CD4-positive, alpha-beta memory T cell (primary cell): ENCODE results near the gene ZNF138. TPM values are rescaled to one million over a fixed set of nuclear protein-coding genes. Genes with fewer than 3 reads are reported as not detected.

ENCODE experiments used
- CTCF ChIA-PET: fragments of 350-600 bp; sonication (Branson Sonifier 250); formaldehyde crosslinking; loops from one replicate; lab custom pipeline; 2021; ENCODE audit warnings: inconsistent platforms; ENCODE audit not compliant: partially characterized antibody; lab: Charles Lee
- POLR2A ChIA-PET: fragments of 350-600 bp; sonication (Branson Sonifier 250); formaldehyde crosslinking; loops from one replicate; lab custom pipeline; 2021; ENCODE audit not compliant: partially characterized antibody; lab: Charles Lee
- DNase-seq, 5 donors: peaks; one replicate each; pipeline versions ENCODE4 v3.0.0 to v3.0.0-alpha.2; 2020 to 2022; ENCODE audit warnings: mixed read lengths in 1 of 5
- H3K27ac ChIP-seq: one replicate; pipeline ENCODE4 v1.7.0; 2013; ENCODE audit warnings: low read depth, low read length
- H3K27me3 ChIP-seq: 2 replicates; pipeline ENCODE4 v1.7.0; 2013; ENCODE audit warnings: mild to moderate bottlenecking, low read length, moderate library complexity; ENCODE audit not compliant: insufficient read depth
- H3K36me3 ChIP-seq: 2 replicates; pipeline ENCODE4 v1.7.0; 2013; ENCODE audit warnings: mild to moderate bottlenecking, low read length, moderate library complexity; ENCODE audit not compliant: insufficient read depth
- H3K4me1 ChIP-seq: 2 replicates; pipeline ENCODE4 v1.7.0; 2013; ENCODE audit warnings: mild to moderate bottlenecking, low read length, moderate library complexity; ENCODE audit not compliant: insufficient read depth
- H3K4me3 ChIP-seq, 2 donors: one replicate each; pipeline ENCODE4 v1.7.0; 2013; ENCODE audit warnings: low read length in 2 of 2, mild to moderate bottlenecking in 1 of 2
- H3K9me3 ChIP-seq, 2 donors: one replicate each; pipeline ENCODE4 v1.7.0; 2013; ENCODE audit warnings: low read length in 2 of 2, control low read depth in 1 of 2; ENCODE audit not compliant: control insufficient read depth in 1 of 2
- H3K27ac Mint-ChIP-seq, 7 donors: one replicate each; pipeline ENCODE4 v1.8.0; 2020 to 2021; ENCODE audit warnings: mixed read lengths in 7 of 7, mild to moderate bottlenecking in 6 of 7, inconsistent platforms in 3 of 7, moderate library complexity in 3 of 7
- H3K27me3 Mint-ChIP-seq, 2 donors: one replicate each; pipeline ENCODE4 v1.8.0; 2020 to 2021; ENCODE audit warnings: mixed read lengths in 2 of 2
- H3K36me3 Mint-ChIP-seq, 2 donors: one replicate each; pipeline ENCODE4 v1.8.0; 2020 to 2021; ENCODE audit warnings: mixed read lengths in 2 of 2, inconsistent platforms in 1 of 2, mild to moderate bottlenecking in 1 of 2
- H3K4me1 Mint-ChIP-seq, 4 donors: one replicate each; pipeline ENCODE4 v1.8.0; 2020 to 2021; ENCODE audit warnings: mixed read lengths in 4 of 4, mild to moderate bottlenecking in 1 of 4
- H3K4me3 Mint-ChIP-seq, 8 donors: one replicate each; pipeline ENCODE4 v1.8.0; 2020 to 2021; ENCODE audit warnings: mixed read lengths in 8 of 8, mild to moderate bottlenecking in 7 of 8, moderate library complexity in 6 of 8, inconsistent platforms in 3 of 8
- H3K9me3 Mint-ChIP-seq, 8 donors: one replicate each; pipeline ENCODE4 v1.8.0; 2020 to 2021; ENCODE audit warnings: mixed read lengths in 8 of 8, mild to moderate bottlenecking in 5 of 8, inconsistent platforms in 3 of 8, moderate library complexity in 1 of 8
- intact Hi-C: fragments of 100-400 bp; cut with micrococcal nuclease; formaldehyde crosslinking; loops from one replicate; pipeline ENCODE4 v1.15.1; 2023
- polyA plus RNA-seq, 2 donors: library from polyadenylated mRNA; unstranded; fragments of 300-500 nt; fragmentation: Illumina TruSeq; gene quantifications; one replicate each; pipeline ENCODE4 v1.2.3, GENCODE V29; 2021
- total RNA-seq, 2 experiments: library from RNA; stranded (reverse); gene quantifications; one replicate each; pipeline ENCODE4 v1.2.3, GENCODE V29; 2021

The ZNF138 gene
- total RNA-seq: 10 to 100 TPM; 12.1 to 14.3 TPM
- polyA plus RNA-seq: 10 to 100 TPM; 13.6 to 15.3 TPM

GRCh38 chr7:64794171-64794844 is at the start of gene ZNF138:
Gene ZNF138, plus strand, starts transcription at chr7:64794428. Its CDS starts 141 bp downstream, at chr7:64794569.
- peak; percentile 92 to 95 (median 93) for DNase-seq
- Mint-ChIP-seq H3K36me3 (peaks cover 13 to 27% of the 10 kb centered on the region in 2 donors), H3K4me3 (peak within 1 kb of the TSS; percentile 97 to 99 (median 99)), H3K9me3 (no peaks in the 10 kb centered on the region), H3K27me3 (no peaks in the 10 kb centered on the region), H3K27ac (peak within 1 kb of the TSS; percentile 97 to 99 (median 98)), H3K4me1 (peaks cover 18 to 47% (median 30%) of the 10 kb centered on the region in 4 donors)
- Histone ChIP-seq H3K27me3 (no peaks in the 10 kb centered on the region), H3K27ac (peak within 1 kb of the TSS; percentile 75), H3K9me3 (no peaks in the 10 kb centered on the region), H3K36me3 (peaks cover 5% of the 10 kb centered on the region), H3K4me3 (peak within 1 kb of the TSS; percentile 87 to 95), H3K4me1 (peaks cover 27% of the 10 kb centered on the region)
- intact Hi-C loops: loop anchor here (1.0 to 10.0 kb wide), 9 partner anchors 109 to 1950 kb away; partner anchors contain the start of genes ERV3-1, RABGEF1, ZNF107 and ZNF273
- CTCF ChIA-PET: interaction anchor here (0.7 to 1.6 kb wide), 3 partner anchors 8 to 480 kb away, joined by 3 to 5 read pairs (median 3); partner anchors contain the start of gene ZNF736
- POLR2A ChIA-PET: interaction anchor here (0.7 to 3.0 kb wide), 13 partner anchors 31 to 894 kb away, joined by 3 to 30 read pairs (median 6); partner anchors contain the start of genes ERV3-1, ZNF107, ZNF273 and ZNF680

- H3K27me3 ChIP-seq: no peaks in the 10 kb centered on the region
- POLR2A ChIA-PET: no interaction called here
- Mint-ChIP-seq H3K4me1 (no peaks in the 10 kb centered on the region), H3K27me3 (no peaks in the 10 kb centered on the region), H3K36me3 (peaks cover 0 to 1% of the 10 kb centered on the region in 2 donors), H3K9me3 (peaks cover 0 to 39% (median 21%) of the 10 kb centered on the region in 8 donors), H3K27ac (no peak overlapping the region), H3K4me3 (no peak overlapping the region)
- H3K9me3 ChIP-seq: no peaks in the 10 kb centered on the region
- intact Hi-C loops: no loop called here
- H3K36me3 ChIP-seq: no peaks in the 10 kb centered on the region
- H3K4me1 ChIP-seq: no peaks in the 10 kb centered on the region
- no peak for DNase-seq
- CTCF ChIA-PET: no interaction called here
- no peak overlapping the region for H3K4me3 ChIP-seq
- H3K27ac ChIP-seq: no peak overlapping the region
Measured at GRCh38 chr7:64744680-64745079, 49.5 kb upstream of the ZNF138 start.

GRCh38 chr7:64747802-64748201 is 46.4 kb upstream of the ZNF138 start:
- Mint-ChIP-seq H3K36me3 (peaks cover 0 to 1% of the 10 kb centered on the region in 2 donors), H3K4me1 (no peaks in the 10 kb centered on the region), H3K27me3 (no peaks in the 10 kb centered on the region), H3K4me3 (no peak overlapping the region), H3K27ac (no peak overlapping the region), H3K9me3 (peaks cover 0 to 35% (median 17%) of the 10 kb centered on the region in 8 donors)
- Histone ChIP-seq H3K27me3 (no peaks in the 10 kb centered on the region), H3K4me3 (no peak overlapping the region), H3K9me3 (no peaks in the 10 kb centered on the region), H3K4me1 (no peaks in the 10 kb centered on the region), H3K36me3 (no peaks in the 10 kb centered on the region), H3K27ac (no peak overlapping the region)
- ChIA-PET CTCF (no interaction called here), POLR2A (no interaction called here)
- no peak for DNase-seq
- intact Hi-C loops: no loop called here

GRCh38 chr7:64753032-64753431 is 41.2 kb upstream of the ZNF138 start:
- Histone ChIP-seq H3K4me1 (no peaks in the 10 kb centered on the region), H3K27ac (no peak overlapping the region), H3K27me3 (no peaks in the 10 kb centered on the region), H3K4me3 (no peak overlapping the region), H3K9me3 (no peaks in the 10 kb centered on the region), H3K36me3 (no peaks in the 10 kb centered on the region)
- Mint-ChIP-seq H3K9me3 (peaks cover 0 to 13% (median 8%) of the 10 kb centered on the region in 8 donors), H3K27ac (no peak overlapping the region), H3K27me3 (peaks cover 1% of the 10 kb centered on the region in 2 donors), H3K4me3 (no peak overlapping the region), H3K4me1 (no peaks in the 10 kb centered on the region), H3K36me3 (no peaks in the 10 kb centered on the region)
- CTCF ChIA-PET: no interaction called here
- intact Hi-C loops: no loop called here
- no peak for DNase-seq
- POLR2A ChIA-PET: no interaction called here

- POLR2A ChIA-PET: no interaction called here
Measured at GRCh38 chr7:64755865-64756264, 38.4 kb upstream of the ZNF138 start.

GRCh38 chr7:64758151-64758550 is 36.1 kb upstream of the ZNF138 start:
- no peak overlapping the region for H3K27ac ChIP-seq
- no peak overlapping the region for H3K4me3 Mint-ChIP-seq
- H3K27me3 Mint-ChIP-seq: peaks cover under 1 to 1% of the 10 kb centered on the region in 2 donors
- no peak overlapping the region for H3K27ac Mint-ChIP-seq
- no peaks in the 10 kb centered on the region for H3K36me3 Mint-ChIP-seq
- H3K4me3 ChIP-seq: no peak overlapping the region
- intact Hi-C loops: no loop called here
- no peaks in the 10 kb centered on the region for H3K4me1 Mint-ChIP-seq
- no peak for DNase-seq
- ChIA-PET POLR2A (no interaction called here), CTCF (no interaction called here)
- no peaks in the 10 kb centered on the region for H3K4me1 ChIP-seq
- H3K36me3 ChIP-seq: no peaks in the 10 kb centered on the region
- H3K9me3 Mint-ChIP-seq: peaks cover 0 to 3% (median 0%) of the 10 kb centered on the region in 8 donors
- no peaks in the 10 kb centered on the region for H3K9me3 ChIP-seq
- no peaks in the 10 kb centered on the region for H3K27me3 ChIP-seq

More at GRCh38 chr7:64755865-64756264, 38.4 kb upstream of the ZNF138 start:
- Mint-ChIP-seq H3K4me3 (no peak overlapping the region), H3K36me3 (no peaks in the 10 kb centered on the region), H3K9me3 (peaks cover 0 to 3% (median 0%) of the 10 kb centered on the region in 8 donors), H3K27ac (peak overlapping the region in 1 of 7 donors; percentile 25), H3K4me1 (no peaks in the 10 kb centered on the region), H3K27me3 (peaks cover 1% of the 10 kb centered on the region in 2 donors)
- H3K4me1 ChIP-seq: no peaks in the 10 kb centered on the region
- no peak for DNase-seq
- no peaks in the 10 kb centered on the region for H3K9me3 ChIP-seq
- intact Hi-C loops: no loop called here
- no peak overlapping the region for H3K27ac ChIP-seq
- H3K36me3 ChIP-seq: no peaks in the 10 kb centered on the region
- H3K4me3 ChIP-seq: no peak overlapping the region
- no peaks in the 10 kb centered on the region for H3K27me3 ChIP-seq
- CTCF ChIA-PET: no interaction called here

GRCh38 chr7:64768824-64769223 is 25.4 kb upstream of the ZNF138 start:
- Histone ChIP-seq H3K27me3 (no peaks in the 10 kb centered on the region), H3K4me1 (no peaks in the 10 kb centered on the region), H3K4me3 (no peak overlapping the region), H3K9me3 (no peaks in the 10 kb centered on the region), H3K36me3 (no peaks in the 10 kb centered on the region), H3K27ac (no peak overlapping the region)
- Mint-ChIP-seq H3K27me3 (peaks cover 0 to 4% of the 10 kb centered on the region in 2 donors), H3K9me3 (peaks cover 0 to 3% (median 0%) of the 10 kb centered on the region in 8 donors), H3K4me3 (no peak overlapping the region), H3K36me3 (no peaks in the 10 kb centered on the region), H3K27ac (no peak overlapping the region), H3K4me1 (no peaks in the 10 kb centered on the region)
- intact Hi-C loops: no loop called here
- no peak for DNase-seq
- ChIA-PET POLR2A (no interaction called here), CTCF (no interaction called here)
